Gastrocnemius medialis (tissue), 4 donors: ENCODE results near the gene ACACA. TPM values are rescaled to one million over a fixed set of nuclear protein-coding genes. Genes with fewer than 3 reads are reported as not detected.

Experiments used
- ATAC-seq, 2 donors: fragments of 150-250 bp; one replicate each; pipeline ENCODE4 v1.9.1; 2016
- DNase-seq, 2 donors: peaks; one replicate each; pipeline ENCODE4 v3.0.0-alpha.2; 2019
- H3K27ac ChIP-seq, 4 donors: fragments of 200-600 bp; sonication (generic); 1 replicate in 1 of 4; 2 replicates in 3 of 4; pipeline ENCODE4 v1.5.1; 2016 to 2018; ENCODE audit warnings: mild to moderate bottlenecking in 2 of 4, moderate library complexity in 1 of 4
- H3K27me3 ChIP-seq, 3 donors: fragments of 200-600 bp; sonication (generic) in 2 of 3; 1 replicate in 1 of 3; 2 replicates in 2 of 3; pipeline versions ENCODE4 v1.5.1 to v1.6.0; 2016 to 2019; ENCODE audit warnings: mild to moderate bottlenecking in 1 of 3, moderate library complexity in 1 of 3
- H3K36me3 ChIP-seq, 2 donors: fragments of 200-600 bp; sonication (generic) in 1 of 2; one replicate each; pipeline ENCODE4 v1.5.1; 2017 to 2018
- H3K4me1 ChIP-seq, 2 donors: fragments of 200-600 bp; sonication (generic) in 1 of 2; one replicate each; pipeline ENCODE4 v1.5.1; 2016 to 2017; ENCODE audit warnings: mild to moderate bottlenecking in 2 of 2
- H3K4me3 ChIP-seq, 4 donors: fragments of 200-600 bp; sonication (generic) in 3 of 4; 1 replicate in 1 of 4; 2 replicates in 3 of 4; pipeline ENCODE4 v1.5.1; 2016 to 2019; ENCODE audit warnings: mild to moderate bottlenecking in 2 of 4
- H3K9me3 ChIP-seq, 3 donors: fragments of 200-600 bp; sonication (generic) in 2 of 3; 1 replicate in 1 of 3; 2 replicates in 2 of 3; pipeline ENCODE4 v1.5.1; 2016 to 2019
- POLR2A ChIP-seq, 2 donors: fragments of 450-650 bp; IDR thresholded peaks; one replicate each; pipeline ENCODE4 v1.6.1; 2017; ENCODE audit warnings: antibody characterized with exemption in 2 of 2, mild to moderate bottlenecking in 2 of 2, moderate library complexity in 2 of 2
- in situ Hi-C, 4 donors: fragments of 200-750 bp; cut with MboI; loops; one replicate each; pipeline versions ENCODE4 v1.15.0 to v1.8.0; 2017; ENCODE audit warnings: low sequenced_read_pairs in 4 of 4
- intact Hi-C: fragments of 100-400 bp; cut with DNase I; formaldehyde crosslinking; loops from one replicate; pipeline ENCODE4 v1.15.1; 2023; ENCODE audit warnings: low total_unique reads
- total RNA-seq, 4 donors: library from RNA; depleted of rRNA; stranded (reverse); fragments of >200 nt; gene quantifications; one replicate each; pipeline versions ENCODE4 v1.1.0 to v1.2.3, GENCODE V29; 2016
- TF ChIP-seq, protein P1 (sequence below), 5 experiments: fragments of 450-650 bp in 3 of 5; fragments of 200-600 bp in 2 of 5; sonication (generic) in 2 of 5; IDR thresholded peaks in 4 of 5; conservative IDR thresholded peaks in 1 of 5; 1 replicate in 4 of 5; 2 replicates in 1 of 5; pipeline ENCODE4 v1.5.1; 2016 to 2019; ENCODE audit warnings: antibody characterized with exemption in 5 of 5, mild to moderate bottlenecking in 3 of 5, moderate library complexity in 3 of 5

The ACACA gene
- total RNA-seq, 4 donors from 2014 or later, result 13.4 to 28.9 (median 18.9) TPM

DNA sequence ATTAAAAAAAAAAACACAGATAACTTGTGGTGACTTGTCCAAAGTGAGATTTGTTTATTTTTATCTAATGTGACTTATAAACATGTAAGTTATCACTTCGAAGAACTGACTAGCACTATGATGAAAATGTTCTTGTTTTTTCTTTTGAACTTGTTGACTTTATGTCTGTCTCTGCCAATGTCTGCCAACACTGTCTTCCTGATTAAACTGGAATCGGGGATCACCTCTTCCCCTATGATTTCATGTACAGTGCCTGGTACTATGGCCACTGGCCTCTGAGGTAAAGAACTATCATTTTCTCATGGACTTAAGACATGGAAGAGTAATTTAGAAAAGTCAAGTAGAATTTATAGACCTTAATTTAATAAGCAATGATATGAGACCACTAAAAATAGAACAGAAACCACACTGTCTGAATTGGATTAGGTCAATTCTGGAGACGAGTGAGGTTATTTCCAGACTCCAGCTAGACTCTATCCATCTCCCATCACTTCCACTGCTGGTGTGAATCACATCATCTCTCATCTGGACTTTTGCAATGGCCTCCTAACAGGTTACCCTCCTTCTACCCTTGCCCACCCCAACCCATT is 22.0 kb downstream of the ACACA start:
- no peaks in the 10 kb centered on the region for H3K9me3 ChIP-seq
- H3K4me1 ChIP-seq, result no peaks in the 10 kb centered on the region
- in situ Hi-C loops (no loop called here), intact Hi-C loops (no loop called here)
- H3K36me3 ChIP-seq, result no peaks in the 10 kb centered on the region
- ATAC-seq, result no peak
- H3K4me3 ChIP-seq, result no peak overlapping the region
- no peak for DNase-seq
- TF ChIP-seq, protein P1, sequence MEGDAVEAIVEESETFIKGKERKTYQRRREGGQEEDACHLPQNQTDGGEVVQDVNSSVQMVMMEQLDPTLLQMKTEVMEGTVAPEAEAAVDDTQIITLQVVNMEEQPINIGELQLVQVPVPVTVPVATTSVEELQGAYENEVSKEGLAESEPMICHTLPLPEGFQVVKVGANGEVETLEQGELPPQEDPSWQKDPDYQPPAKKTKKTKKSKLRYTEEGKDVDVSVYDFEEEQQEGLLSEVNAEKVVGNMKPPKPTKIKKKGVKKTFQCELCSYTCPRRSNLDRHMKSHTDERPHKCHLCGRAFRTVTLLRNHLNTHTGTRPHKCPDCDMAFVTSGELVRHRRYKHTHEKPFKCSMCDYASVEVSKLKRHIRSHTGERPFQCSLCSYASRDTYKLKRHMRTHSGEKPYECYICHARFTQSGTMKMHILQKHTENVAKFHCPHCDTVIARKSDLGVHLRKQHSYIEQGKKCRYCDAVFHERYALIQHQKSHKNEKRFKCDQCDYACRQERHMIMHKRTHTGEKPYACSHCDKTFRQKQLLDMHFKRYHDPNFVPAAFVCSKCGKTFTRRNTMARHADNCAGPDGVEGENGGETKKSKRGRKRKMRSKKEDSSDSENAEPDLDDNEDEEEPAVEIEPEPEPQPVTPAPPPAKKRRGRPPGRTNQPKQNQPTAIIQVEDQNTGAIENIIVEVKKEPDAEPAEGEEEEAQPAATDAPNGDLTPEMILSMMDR (IDR thresholded peaks at IDR 0.05 in 4 of 5, conservative IDR thresholded peaks at IDR 0.05 in 1 of 5), result no peak
- H3K27me3 ChIP-seq, result no peaks in the 10 kb centered on the region
- no peak overlapping the region for H3K27ac ChIP-seq

DNA sequence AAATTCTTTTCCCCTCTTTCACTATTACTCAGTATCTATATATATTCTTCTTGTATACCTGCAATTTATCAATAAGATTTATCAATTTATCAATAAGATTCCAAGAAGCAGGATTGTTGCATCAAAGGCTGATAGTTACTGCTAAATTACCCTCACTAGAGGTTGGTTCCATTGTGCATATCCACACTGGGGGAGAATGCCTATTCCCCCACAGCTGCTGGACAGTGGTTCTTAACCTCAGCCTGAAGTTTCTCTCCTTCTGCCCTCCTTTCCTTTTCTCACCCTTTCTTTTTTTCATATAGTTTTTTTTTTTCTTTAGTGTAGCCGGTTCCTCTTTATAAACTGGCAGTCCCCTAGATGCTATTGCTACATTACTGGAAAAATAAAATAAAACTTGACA is 24.6 kb downstream of the ACACA start:
- no peak for TF ChIP-seq POLR2A (IDR thresholded peaks at IDR 0.05)
- TF ChIP-seq, protein P1 (IDR thresholded peaks at IDR 0.05 in 4 of 5, conservative IDR thresholded peaks at IDR 0.05 in 1 of 5), result no peak
- Histone ChIP-seq H3K36me3 (no peaks in the 10 kb centered on the region), H3K9me3 (no peaks in the 10 kb centered on the region), H3K27me3 (no peaks in the 10 kb centered on the region), H3K27ac (no peak overlapping the region), H3K4me3 (no peak overlapping the region), H3K4me1 (no peaks in the 10 kb centered on the region)
- no peak for ATAC-seq
- in situ Hi-C loops (no loop called here), intact Hi-C loops (no loop called here)
- DNase-seq, result no peak

DNA sequence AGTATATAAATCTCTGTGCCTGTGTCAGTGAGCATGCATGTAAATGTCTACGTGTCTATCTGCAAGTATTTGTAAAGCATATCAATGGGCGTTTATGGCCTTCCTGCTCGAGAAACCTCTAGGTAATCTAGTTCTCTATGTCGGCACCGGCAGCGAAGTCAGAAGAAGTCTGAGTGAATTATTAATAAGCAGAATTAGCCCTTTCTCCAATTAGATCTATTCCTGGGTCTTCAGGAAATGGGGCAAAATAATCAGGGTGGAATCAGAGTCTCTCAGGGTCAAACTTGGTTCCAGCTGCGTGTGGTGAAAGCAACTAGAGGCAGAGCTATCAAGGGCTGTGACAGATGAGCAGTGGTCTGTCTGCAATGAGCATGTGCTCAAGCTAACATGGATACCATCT is 30.9 kb downstream of the ACACA start, which contains the start of gene C17orf78:
C17orf78 (plus strand) TSS at position 280 of the 400 bp plus-strand sequence; CDS start at position 388, 108 bp downstream.
- no peak for DNase-seq
- no peak for TF ChIP-seq POLR2A (IDR thresholded peaks at IDR 0.05)
- TF ChIP-seq, protein P1 (IDR thresholded peaks at IDR 0.05 in 4 of 5, conservative IDR thresholded peaks at IDR 0.05 in 1 of 5), result no peak
- Histone ChIP-seq H3K4me1 (no peaks in the 10 kb centered on the region), H3K27me3 (no peaks in the 10 kb centered on the region), H3K4me3 (no peak within 1 kb of the TSS), H3K36me3 (no peaks in the 10 kb centered on the region), H3K9me3 (no peaks in the 10 kb centered on the region), H3K27ac (no peak within 1 kb of the TSS)
- in situ Hi-C loops (no loop called here), intact Hi-C loops (no loop called here)
- no peak for ATAC-seq

DNA sequence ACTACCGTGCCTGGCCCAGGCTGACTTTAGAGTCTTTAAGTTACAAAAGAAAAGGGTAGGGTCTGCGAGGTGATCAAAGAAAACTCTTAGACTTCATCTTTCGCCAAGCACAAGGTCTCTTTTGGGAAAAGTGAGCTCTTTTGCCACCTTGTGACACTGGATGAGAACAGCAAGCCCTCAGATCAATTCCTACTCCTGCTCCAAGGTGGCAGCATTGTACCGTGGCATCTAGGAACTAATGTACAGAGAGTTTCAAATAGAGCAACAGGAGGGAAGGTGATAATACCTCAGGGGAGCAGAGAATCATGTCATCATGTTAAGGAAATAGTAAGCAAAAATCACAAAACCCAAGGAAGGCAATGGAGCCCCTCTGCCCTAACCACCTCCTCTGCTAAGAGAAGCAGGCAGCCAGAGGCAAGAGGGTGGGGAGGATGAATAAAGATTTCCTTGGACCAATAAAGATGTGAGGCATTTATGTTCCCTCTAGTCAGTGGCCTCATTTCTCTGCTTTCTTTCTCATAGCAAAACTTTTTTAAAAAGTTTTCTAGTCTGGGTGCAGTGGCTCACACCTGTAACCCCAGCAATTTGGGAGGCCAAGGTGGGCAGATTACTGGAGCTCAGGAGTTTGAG is 33.0 kb downstream of the ACACA start:
- no peaks in the 10 kb centered on the region for H3K36me3 ChIP-seq
- H3K4me3 ChIP-seq, result no peak overlapping the region
- no peak overlapping the region for H3K27ac ChIP-seq
- peak; percentile 95 to 97 for ATAC-seq
- intact Hi-C loops (loop anchor here (1.0 to 5.0 kb wide), 2 partner anchors 24 to 76 kb away; no protein-coding TSS in a partner anchor), in situ Hi-C loops (no loop called here)
- peak; percentile 36 to 57 for DNase-seq
- no peak for TF ChIP-seq POLR2A (IDR thresholded peaks at IDR 0.05)
- TF ChIP-seq, protein P1 (IDR thresholded peaks at IDR 0.05 in 4 of 5, conservative IDR thresholded peaks at IDR 0.05 in 1 of 5), result peak; percentile 77 to 96 (median 88)
- H3K9me3 ChIP-seq, result no peaks in the 10 kb centered on the region
- no peaks in the 10 kb centered on the region for H3K4me1 ChIP-seq
- H3K27me3 ChIP-seq, result no peaks in the 10 kb centered on the region
